MCF 10A (cell line): ENCODE measurements around the gene ZNF358. TPM values are rescaled to one million over a fixed set of nuclear protein-coding genes. Genes with fewer than 3 reads are reported as not detected.

Source experiments
- BruUV-seq: library from RNA; stranded (reverse); fragments of 400-500 nt; replicated peaks from 2 replicates; lab custom pipeline; 2021; lab: Mats Ljungman, UMichigan
- CTCF ChIA-PET: fragments of 300-600 bp; sonication (Branson Sonifier 250); formaldehyde crosslinking; extraction: SDS; loops from one replicate; lab custom pipeline; 2021; ENCODE audit warnings: antibody characterized with exemption, inconsistent platforms; lab: Yijun Ruan, JAX
- POLR2A ChIA-PET: fragments of 300-600, 350-650 bp; sonication (Branson Sonifier 250); formaldehyde crosslinking; extraction: SDS; loops from one replicate; lab custom pipeline; 2020; ENCODE audit warnings: antibody characterized with exemption, inconsistent platforms; lab: Yijun Ruan, JAX
- DNase-seq: peaks from one replicate; pipeline ENCODE4 v3.0.0-alpha.2; 2018; ENCODE audit not compliant: unreplicated experiment
- H3K27ac Mint-ChIP-seq: one replicate; pipeline ENCODE4 v1.8.0; 2022; ENCODE audit warnings: mild to moderate bottlenecking, low read depth, mixed read lengths; ENCODE audit not compliant: unreplicated experiment
- H3K27me3 Mint-ChIP-seq: one replicate; pipeline ENCODE4 v1.8.0; 2022; ENCODE audit warnings: mixed read lengths; ENCODE audit not compliant: insufficient read depth, unreplicated experiment
- H3K36me3 Mint-ChIP-seq: one replicate; pipeline ENCODE4 v1.8.0; 2022; ENCODE audit warnings: mild to moderate bottlenecking, moderate library complexity, mixed read lengths; ENCODE audit not compliant: insufficient read depth, unreplicated experiment
- H3K4me1 Mint-ChIP-seq: one replicate; pipeline ENCODE4 v1.8.0; 2022; ENCODE audit warnings: mixed read lengths; ENCODE audit not compliant: insufficient read depth, unreplicated experiment
- H3K4me3 Mint-ChIP-seq: one replicate; pipeline ENCODE4 v1.8.0; 2022; ENCODE audit warnings: mild to moderate bottlenecking, moderate library complexity, mixed read lengths; ENCODE audit not compliant: unreplicated experiment
- H3K9me3 Mint-ChIP-seq: one replicate; pipeline ENCODE4 v1.8.0; 2022; ENCODE audit warnings: mixed read lengths; ENCODE audit not compliant: unreplicated experiment
- CTCF ChIP-seq: fragments of 200-600 bp; IDR thresholded peaks from one replicate; pipeline ENCODE4 v1.8.0; 2022; ENCODE audit warnings: antibody characterized with exemption, mild to moderate bottlenecking; ENCODE audit not compliant: unreplicated experiment
- intact Hi-C: fragments of 100-400 bp; cut with micrococcal nuclease; formaldehyde crosslinking; loops from 2 replicates; pipeline ENCODE4 v1.14.1; 2022
- total RNA-seq: library from RNA; stranded (reverse); gene quantifications from 2 replicates; pipeline ENCODE4 v1.2.3, GENCODE V29; 2022

Gene ZNF358
- total RNA-seq, 1 experiment from 2014 or later: 16.9 TPM

DNA sequence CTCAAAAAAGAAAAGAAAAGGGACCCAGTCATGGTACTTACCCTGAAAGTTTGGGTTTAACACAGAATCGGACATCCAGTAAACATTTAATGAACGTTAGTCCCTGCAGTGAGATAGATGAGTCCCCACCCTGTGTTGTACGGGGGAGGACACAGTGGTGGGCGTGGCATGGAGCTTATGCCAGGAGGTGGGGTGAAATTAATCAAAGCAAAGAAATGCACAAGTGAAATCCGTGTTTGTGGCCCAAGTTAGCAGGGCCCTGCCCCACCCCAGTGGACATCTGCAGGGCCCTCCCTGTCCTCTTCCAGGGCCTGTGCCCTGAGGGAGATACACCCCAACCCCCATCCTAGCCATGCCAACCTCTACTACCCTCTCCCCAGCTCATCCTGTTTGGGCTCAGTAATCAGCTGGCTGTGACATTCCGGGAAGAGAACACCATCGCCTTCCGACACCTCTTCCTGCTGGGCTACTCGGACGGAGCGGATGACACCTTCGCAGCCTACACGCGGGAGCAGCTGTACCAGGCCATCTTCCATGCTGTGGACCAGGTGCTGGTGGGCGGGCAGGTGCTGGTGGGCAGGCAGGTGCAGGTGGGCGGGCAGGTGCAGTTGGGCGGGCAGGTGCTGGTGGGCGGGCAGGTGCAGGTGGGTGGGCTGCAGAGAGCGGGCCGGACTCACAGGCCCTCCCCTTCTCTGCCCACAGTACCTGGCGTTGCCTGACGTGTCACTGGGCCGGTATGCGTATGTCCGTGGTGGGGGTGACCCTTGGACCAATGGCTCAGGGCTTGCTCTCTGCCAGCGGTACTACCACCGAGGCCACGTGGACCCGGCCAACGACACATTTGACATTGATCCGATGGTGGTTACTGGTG is 10.4 kb downstream of the ZNF358 start:
- intact Hi-C loops: no loop called here
- TF ChIP-seq CTCF: no peak
- H3K4me3 Mint-ChIP-seq: no peak overlapping the region
- H3K27me3 Mint-ChIP-seq: no peaks in the 10 kb centered on the region
- CTCF ChIA-PET: interaction anchor here (0.6 to 0.9 kb wide), 2 partner anchors 41 to 42 kb away, joined by 3 read pairs; no protein-coding TSS in a partner anchor
- POLR2A ChIA-PET: interaction anchor here (1.3 kb wide), 1 partner anchor 9 kb away, joined by 4 read pairs; no protein-coding TSS in a partner anchor
- no TSS peak for BruUV-seq
- peaks cover 13% of the 10 kb centered on the region for H3K36me3 Mint-ChIP-seq
- peaks cover 9% of the 10 kb centered on the region for H3K4me1 Mint-ChIP-seq
- no peaks in the 10 kb centered on the region for H3K9me3 Mint-ChIP-seq
- H3K27ac Mint-ChIP-seq: peak overlapping the region; percentile 46
- no peak for DNase-seq

- no TSS peak for BruUV-seq
- Mint-ChIP-seq H3K36me3 (peaks cover 2% of the 10 kb centered on the region), H3K27ac (no peak overlapping the region), H3K9me3 (no peaks in the 10 kb centered on the region), H3K4me1 (no peaks in the 10 kb centered on the region), H3K4me3 (no peak overlapping the region), H3K27me3 (no peaks in the 10 kb centered on the region)
- no peak for TF ChIP-seq CTCF
- POLR2A ChIA-PET: no interaction called here
- no peak for DNase-seq
- CTCF ChIA-PET: no interaction called here
- intact Hi-C loops: no loop called here
Observed at GRCh38 chr19:7527516-7528191, 11.8 kb downstream of the ZNF358 start.

- BruUV-seq: no TSS peak
- CTCF ChIA-PET: no interaction called here
Observed at GRCh38 chr19:7528192-7528519, 12.3 kb downstream of the ZNF358 start.

More at GRCh38 chr19:7528192-7528519, 12.3 kb downstream of the ZNF358 start:
- no peaks in the 10 kb centered on the region for H3K9me3 Mint-ChIP-seq
- no peaks in the 10 kb centered on the region for H3K36me3 Mint-ChIP-seq
- TF ChIP-seq CTCF: no peak
- H3K4me1 Mint-ChIP-seq: no peaks in the 10 kb centered on the region
- no peak for DNase-seq
- no peak overlapping the region for H3K27ac Mint-ChIP-seq
- no peaks in the 10 kb centered on the region for H3K27me3 Mint-ChIP-seq
- POLR2A ChIA-PET: no interaction called here
- intact Hi-C loops: no loop called here
- H3K4me3 Mint-ChIP-seq: no peak overlapping the region
